Activated CD8-positive, alpha-beta T cell treated with anti-CD3 and anti-CD28 coated beads for 36 hours (primary cell): ENCODE measurements around the gene MICA. TPM values are rescaled to one million over a fixed set of nuclear protein-coding genes. Genes with fewer than 3 reads are reported as not detected.
A peak's percentile ranks its signal among the peaks of the same experiment; 100 is the strongest.

Experiments
- ATAC-seq: fragments of 200-7000 bp; cut with Tn5 transposase; one replicate; pipeline ENCODE4 v1.10.0; 2021; ENCODE audit warnings: mild to moderate bottlenecking, moderate library complexity
- CTCF ChIA-PET: fragments of 350-600 bp; sonication (Branson Sonifier 250); formaldehyde crosslinking; loops from one replicate; lab custom pipeline; 2021; ENCODE audit warnings: antibody characterized with exemption; lab: Charles Lee
- POLR2A ChIA-PET: fragments of 350-600 bp; sonication (Branson Sonifier 250); formaldehyde crosslinking; loops from one replicate; lab custom pipeline; 2021; ENCODE audit warnings: antibody characterized with exemption; lab: Charles Lee
- DNase-seq: peaks from one replicate; pipeline ENCODE4 v3.0.0-alpha.2; 2020
- H3K27ac Mint-ChIP-seq: one replicate; pipeline ENCODE4 v1.8.0; 2021; ENCODE audit warnings: mild to moderate bottlenecking, mixed read lengths
- H3K27me3 Mint-ChIP-seq: one replicate; pipeline ENCODE4 v1.8.0; 2021; ENCODE audit warnings: mixed read lengths
- H3K36me3 Mint-ChIP-seq: one replicate; pipeline ENCODE4 v1.8.0; 2021; ENCODE audit warnings: low read depth, mixed read lengths
- H3K4me1 Mint-ChIP-seq: one replicate; pipeline ENCODE4 v1.8.0; 2021; ENCODE audit warnings: low read depth, mixed read lengths
- H3K4me3 Mint-ChIP-seq: one replicate; pipeline ENCODE4 v1.8.0; 2021; ENCODE audit warnings: mild to moderate bottlenecking, moderate library complexity, mixed read lengths
- H3K9me3 Mint-ChIP-seq: one replicate; pipeline ENCODE4 v1.8.0; 2021; ENCODE audit warnings: mixed read lengths
- intact Hi-C: fragments of 100-400 bp; cut with micrococcal nuclease; formaldehyde crosslinking; loops from one replicate; pipeline ENCODE4 v1.10.0; 2022
- total RNA-seq, 2 experiments: library from RNA; stranded (reverse); gene quantifications; one replicate each; pipeline ENCODE4 v1.2.3, GENCODE V29; 2021
- TF ChIP-seq, protein P1 (sequence below): fragments of 200-600 bp; IDR thresholded peaks from one replicate; pipeline ENCODE4 v1.8.0; 2022; ENCODE audit warnings: antibody characterized with exemption, mild to moderate bottlenecking

MICA gene
- total RNA-seq, 2 experiments from 2014 or later, result 5.6 to 6.0 TPM

DNA sequence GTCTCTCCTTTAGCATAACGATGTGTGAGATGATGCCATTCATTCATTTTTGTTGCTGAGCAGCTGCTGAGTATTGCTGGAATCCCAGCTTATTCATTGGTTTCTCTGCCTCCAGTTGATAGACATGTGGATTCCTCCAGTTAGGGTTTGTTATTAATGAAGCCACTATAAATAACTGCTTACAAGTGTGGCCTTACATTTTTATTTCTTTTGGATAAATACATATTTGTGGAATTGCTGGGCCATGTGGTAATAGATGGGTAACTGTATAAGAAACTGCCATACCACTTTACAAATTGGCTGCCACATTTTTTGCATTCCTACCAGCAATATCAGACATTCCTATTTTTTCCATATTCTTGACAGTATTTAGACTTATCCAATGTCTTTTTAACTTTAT, 43.8 kb upstream of the MICA start:
- CTCF ChIA-PET, result interaction anchor here (0.9 kb wide), 1 partner anchor 231 kb away, joined by 3 read pairs; no protein-coding TSS in a partner anchor
- DNase-seq (no peak), ATAC-seq (no peak)
- Mint-ChIP-seq H3K36me3 (peaks cover 23% of the 10 kb centered on the region), H3K9me3 (peaks cover 2% of the 10 kb centered on the region), H3K27me3 (no peaks in the 10 kb centered on the region), H3K27ac (peak overlapping the region; percentile 27), H3K4me1 (peaks cover 28% of the 10 kb centered on the region), H3K4me3 (no peak overlapping the region)
- intact Hi-C loops, result no loop called here
- TF ChIP-seq, protein P1, sequence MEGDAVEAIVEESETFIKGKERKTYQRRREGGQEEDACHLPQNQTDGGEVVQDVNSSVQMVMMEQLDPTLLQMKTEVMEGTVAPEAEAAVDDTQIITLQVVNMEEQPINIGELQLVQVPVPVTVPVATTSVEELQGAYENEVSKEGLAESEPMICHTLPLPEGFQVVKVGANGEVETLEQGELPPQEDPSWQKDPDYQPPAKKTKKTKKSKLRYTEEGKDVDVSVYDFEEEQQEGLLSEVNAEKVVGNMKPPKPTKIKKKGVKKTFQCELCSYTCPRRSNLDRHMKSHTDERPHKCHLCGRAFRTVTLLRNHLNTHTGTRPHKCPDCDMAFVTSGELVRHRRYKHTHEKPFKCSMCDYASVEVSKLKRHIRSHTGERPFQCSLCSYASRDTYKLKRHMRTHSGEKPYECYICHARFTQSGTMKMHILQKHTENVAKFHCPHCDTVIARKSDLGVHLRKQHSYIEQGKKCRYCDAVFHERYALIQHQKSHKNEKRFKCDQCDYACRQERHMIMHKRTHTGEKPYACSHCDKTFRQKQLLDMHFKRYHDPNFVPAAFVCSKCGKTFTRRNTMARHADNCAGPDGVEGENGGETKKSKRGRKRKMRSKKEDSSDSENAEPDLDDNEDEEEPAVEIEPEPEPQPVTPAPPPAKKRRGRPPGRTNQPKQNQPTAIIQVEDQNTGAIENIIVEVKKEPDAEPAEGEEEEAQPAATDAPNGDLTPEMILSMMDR, result no peak
- POLR2A ChIA-PET, result interaction anchor here (0.6 kb wide), 1 partner anchor 441 kb away, joined by 4 read pairs; no protein-coding TSS in a partner anchor

DNA sequence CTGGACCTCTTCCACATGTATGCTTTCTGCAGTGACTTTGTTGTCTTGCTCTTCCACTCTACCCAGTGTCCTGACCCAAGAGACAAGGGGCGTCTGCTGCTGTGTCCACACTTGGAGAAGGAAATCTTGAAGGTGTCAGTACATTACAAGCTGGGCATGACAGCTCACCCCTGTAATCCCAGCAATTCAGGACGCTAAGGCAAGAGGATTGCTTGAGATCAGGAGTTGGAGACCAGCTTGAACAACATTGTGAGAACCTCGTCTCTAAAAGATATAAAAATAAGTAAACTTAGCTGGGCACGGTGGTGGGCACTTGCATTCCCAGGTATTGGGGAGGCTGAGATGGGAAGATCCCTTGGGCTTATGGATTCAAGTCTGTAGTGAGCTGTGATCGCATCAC, 40.6 kb upstream of the MICA start:
- Mint-ChIP-seq H3K27me3 (peaks cover 4% of the 10 kb centered on the region), H3K4me1 (peaks cover 33% of the 10 kb centered on the region), H3K27ac (no peak overlapping the region), H3K9me3 (peaks cover 2% of the 10 kb centered on the region), H3K4me3 (no peak overlapping the region), H3K36me3 (no peaks in the 10 kb centered on the region)
- no peak for ATAC-seq
- ChIA-PET POLR2A (interaction anchor here (1.0 kb wide), 1 partner anchor 11 kb away, joined by 3 read pairs; no protein-coding TSS in a partner anchor), CTCF (interaction anchor here (1.2 kb wide), 1 partner anchor 169 kb away, joined by 4 read pairs; no protein-coding TSS in a partner anchor)
- TF ChIP-seq, protein P1, result no peak
- intact Hi-C loops, result no loop called here
- no peak for DNase-seq

DNA sequence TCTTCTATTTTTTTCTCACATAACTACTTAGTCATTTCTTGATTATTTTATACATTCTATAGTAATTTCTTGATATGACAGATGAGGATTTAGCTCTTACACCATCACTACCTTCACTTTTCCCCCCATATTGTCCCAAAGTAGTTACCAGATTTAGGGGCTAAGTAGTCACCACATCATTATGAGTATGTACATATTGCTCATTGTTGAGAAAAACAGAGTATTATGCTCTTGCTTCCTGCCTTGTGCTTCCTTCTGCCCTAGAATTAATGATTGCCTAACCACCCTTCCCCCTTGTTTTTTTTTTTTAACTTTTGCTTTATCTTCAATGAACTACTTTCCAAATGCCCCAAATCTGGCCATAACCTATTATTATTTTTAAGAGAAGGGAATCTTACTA, 39.6 kb upstream of the MICA start:
- CTCF ChIA-PET, result interaction anchor here (1.1 to 4.0 kb wide), 2 partner anchors 160 to 171 kb away, joined by 3 to 20 read pairs; no protein-coding TSS in a partner anchor
- TF ChIP-seq, protein P1, result no peak
- no peak for DNase-seq
- Mint-ChIP-seq H3K9me3 (peaks cover 2% of the 10 kb centered on the region), H3K4me1 (peaks cover 24% of the 10 kb centered on the region), H3K36me3 (no peaks in the 10 kb centered on the region), H3K4me3 (no peak overlapping the region), H3K27me3 (peaks cover 12% of the 10 kb centered on the region), H3K27ac (no peak overlapping the region)
- intact Hi-C loops, result no loop called here
- ATAC-seq, result no peak
- POLR2A ChIA-PET, result no interaction called here

DNA sequence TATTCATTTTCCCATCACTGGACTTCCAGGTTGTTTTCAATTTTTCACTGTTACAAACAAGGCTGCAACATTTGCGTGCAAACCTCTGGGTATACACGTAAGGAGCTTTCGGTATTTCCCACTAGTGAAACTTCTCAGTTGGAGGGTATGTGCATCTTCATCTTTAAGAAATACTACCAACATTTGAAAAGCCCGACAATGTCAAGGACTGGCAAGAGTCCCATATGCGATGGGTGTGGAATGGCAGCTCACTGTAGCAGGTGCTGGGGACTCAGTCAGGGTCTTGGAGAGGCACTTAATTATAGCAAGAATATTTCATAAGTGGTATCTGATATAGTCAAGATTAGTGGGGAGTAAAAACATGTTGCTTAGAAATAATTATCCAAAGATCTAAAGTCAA, 37.5 kb upstream of the MICA start:
- Mint-ChIP-seq H3K4me3 (no peak overlapping the region), H3K27ac (no peak overlapping the region)
- POLR2A ChIA-PET, result interaction anchor here (0.6 to 3.0 kb wide), 6 partner anchors 12 to 169 kb away, joined by 3 to 15 read pairs (median 4); partner anchors contain the start of gene HLA-C

More for the DNA sequence above, 37.5 kb upstream of the MICA start:
- no peak for ATAC-seq
- peaks cover 14% of the 10 kb centered on the region for H3K4me1 Mint-ChIP-seq
- TF ChIP-seq, protein P1, result no peak
- H3K27me3 Mint-ChIP-seq, result peaks cover 18% of the 10 kb centered on the region
- CTCF ChIA-PET, result interaction anchor here (0.7 to 4.0 kb wide), 41 partner anchors 8 to 239 kb away, joined by 3 to 38 read pairs (median 6); partner anchors contain the start of genes CCHCR1, HLA-B, MICA and PSORS1C2
- intact Hi-C loops, result loop anchor here (2.0 to 5.0 kb wide), 2 partner anchors 169 to 229 kb away; partner anchors contain the start of gene PSORS1C2
- DNase-seq, result no peak
- peaks cover 1% of the 10 kb centered on the region for H3K9me3 Mint-ChIP-seq
- no peaks in the 10 kb centered on the region for H3K36me3 Mint-ChIP-seq
